GM13976 (cell line): ENCODE data around the gene DPP7.

Experiments
- DNase-seq: peaks from one replicate; pipeline ENCODE4 v3.0.0; 2012; ENCODE audit warnings: low spot score
- in situ Hi-C: fragments of 300-500 bp; cut with MboI; formaldehyde crosslinking; loops from one replicate; pipeline ENCODE4 v1.12.0; 2022; ENCODE audit warnings: low sequenced_read_pairs, mixed read lengths, inconsistent platforms; ENCODE audit not compliant: unreplicated experiment
- TF ChIP-seq, protein P1 (sequence below): IDR thresholded peaks from 2 replicates; pipeline ENCODE4 v1.5.1; 2012; ENCODE audit warnings: borderline replicate concordance, mild to moderate bottlenecking; ENCODE audit not compliant: insufficient read depth; ENCODE audit errors: extremely low read depth, missing control alignments, control extremely low read depth

The DPP7 gene

GRCh38 chr9:137117269-137117731, 2.8 kb upstream of the DPP7 start:
- in situ Hi-C loops = loop anchor here (5.0 kb wide), 1 partner anchor 110 kb away; the partner anchor contains the start of genes CYSRT1 and RNF224
- TF ChIP-seq, protein P1, sequence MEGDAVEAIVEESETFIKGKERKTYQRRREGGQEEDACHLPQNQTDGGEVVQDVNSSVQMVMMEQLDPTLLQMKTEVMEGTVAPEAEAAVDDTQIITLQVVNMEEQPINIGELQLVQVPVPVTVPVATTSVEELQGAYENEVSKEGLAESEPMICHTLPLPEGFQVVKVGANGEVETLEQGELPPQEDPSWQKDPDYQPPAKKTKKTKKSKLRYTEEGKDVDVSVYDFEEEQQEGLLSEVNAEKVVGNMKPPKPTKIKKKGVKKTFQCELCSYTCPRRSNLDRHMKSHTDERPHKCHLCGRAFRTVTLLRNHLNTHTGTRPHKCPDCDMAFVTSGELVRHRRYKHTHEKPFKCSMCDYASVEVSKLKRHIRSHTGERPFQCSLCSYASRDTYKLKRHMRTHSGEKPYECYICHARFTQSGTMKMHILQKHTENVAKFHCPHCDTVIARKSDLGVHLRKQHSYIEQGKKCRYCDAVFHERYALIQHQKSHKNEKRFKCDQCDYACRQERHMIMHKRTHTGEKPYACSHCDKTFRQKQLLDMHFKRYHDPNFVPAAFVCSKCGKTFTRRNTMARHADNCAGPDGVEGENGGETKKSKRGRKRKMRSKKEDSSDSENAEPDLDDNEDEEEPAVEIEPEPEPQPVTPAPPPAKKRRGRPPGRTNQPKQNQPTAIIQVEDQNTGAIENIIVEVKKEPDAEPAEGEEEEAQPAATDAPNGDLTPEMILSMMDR = no peak
- peak; percentile 9 for DNase-seq

GRCh38 chr9:137116728-137117127, 2.2 kb upstream of the DPP7 start:
- in situ Hi-C loops = loop anchor here (5.0 kb wide), 1 partner anchor 111 kb away; the partner anchor contains the start of genes CYSRT1 and RNF224
- TF ChIP-seq, protein P1 = no peak
- DNase-seq = no peak

DNA sequence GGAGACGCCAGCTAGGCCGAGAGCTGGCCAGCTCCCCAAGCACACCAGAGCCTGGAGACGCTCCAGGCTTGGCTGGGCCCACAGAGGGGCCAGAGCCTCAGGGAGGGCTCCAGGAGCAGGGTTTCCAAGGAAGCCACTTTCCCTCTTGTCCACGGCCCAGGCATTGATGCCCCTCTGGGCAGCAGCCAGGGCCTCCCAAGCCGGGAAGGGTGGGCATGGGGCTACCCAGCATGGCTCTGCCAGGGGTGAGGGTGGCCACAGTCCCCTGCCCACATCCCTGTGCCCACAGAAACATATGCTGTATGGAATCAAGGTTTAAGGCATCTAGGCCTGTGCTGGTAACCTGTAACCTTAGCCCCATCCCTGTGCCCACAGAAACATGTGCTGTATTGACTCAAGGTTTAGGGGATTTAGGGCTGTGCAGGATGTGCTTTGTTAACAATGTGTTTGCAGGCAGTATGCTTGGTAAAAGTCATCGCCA, 1.5 kb upstream of the DPP7 start:
- TF ChIP-seq, protein P1 = no peak
- no peak for DNase-seq
- in situ Hi-C loops = loop anchor here (5.0 kb wide), 1 partner anchor 111 kb away; the partner anchor contains the start of genes CYSRT1 and RNF224

- TF ChIP-seq, protein P1 = no peak
- peak; percentile 21 for DNase-seq
- in situ Hi-C loops = loop anchor here (5.0 kb wide), 1 partner anchor 112 kb away; the partner anchor contains the start of genes CYSRT1 and RNF224
Measured at GRCh38 chr9:137115394-137116026, 977 bp upstream of the DPP7 start.

DNA sequence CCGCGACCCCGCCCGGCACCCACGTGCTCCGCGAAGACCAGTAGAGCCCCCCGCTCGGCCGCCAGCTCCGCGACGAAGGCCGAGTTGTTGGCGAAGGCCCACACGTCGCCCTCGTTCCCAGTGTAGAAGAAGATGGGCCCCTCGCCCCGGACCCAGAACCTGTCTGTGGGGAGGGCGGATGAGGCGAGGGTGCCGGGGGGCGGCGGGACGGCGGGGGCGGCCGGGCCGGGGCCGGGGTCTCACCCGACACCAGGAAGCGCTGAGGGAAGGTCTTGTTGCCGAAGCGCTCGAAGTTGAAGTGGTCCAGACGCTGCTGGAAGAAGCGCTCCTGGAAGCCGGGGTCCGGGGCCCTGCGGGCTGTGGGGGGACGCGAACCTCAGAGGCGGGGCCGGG, 317 bp downstream of the DPP7 start:
- DNase-seq = peak; percentile 64
- TF ChIP-seq, protein P1 = no peak
- in situ Hi-C loops = no loop called here

DNA sequence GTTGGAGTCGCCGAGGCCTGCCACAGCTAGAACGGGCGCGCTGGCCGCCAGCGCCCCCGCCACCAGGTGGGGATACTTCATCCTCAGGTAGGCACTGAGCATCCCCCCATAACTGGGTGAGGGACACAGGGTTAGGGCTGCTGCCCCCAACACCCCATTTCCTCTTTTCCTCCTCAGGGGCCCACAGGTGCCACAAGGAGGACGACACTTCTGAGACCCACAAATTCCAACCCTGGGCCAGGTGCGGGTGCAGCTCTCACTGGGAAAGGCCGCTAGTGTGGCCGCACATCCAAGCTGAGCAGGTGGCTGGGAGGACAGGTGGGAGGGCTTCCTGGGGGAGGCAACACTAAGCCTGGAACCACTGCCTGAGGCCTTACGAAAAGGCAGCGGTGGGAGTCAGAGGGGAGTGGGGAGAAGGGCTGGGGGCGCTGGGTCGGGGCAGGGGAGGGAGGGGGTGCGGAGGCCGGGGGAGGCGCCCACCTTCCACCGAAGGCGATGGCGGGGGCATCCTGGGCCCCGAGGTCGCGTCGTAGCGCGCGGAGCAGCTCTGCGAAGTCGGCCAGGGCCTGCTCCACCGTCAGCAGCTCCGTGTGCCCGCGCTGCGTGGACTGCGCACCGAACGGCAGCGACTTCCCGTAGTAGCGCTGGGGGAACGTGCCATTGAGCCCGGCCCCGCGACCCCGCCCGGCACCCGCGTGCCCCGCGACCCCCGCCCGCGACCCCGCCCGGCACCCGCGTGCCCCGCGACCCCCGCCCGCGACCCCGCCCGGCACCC, 961 bp downstream of the DPP7 start:
- in situ Hi-C loops = no loop called here
- TF ChIP-seq, protein P1 = no peak
- DNase-seq = peak; percentile 76
